GM19455 (cell line): Measurements from ENCODE around the gene ZXDC.

ENCODE experiments used
- ATAC-seq: cut with Tn5 transposase; IDR thresholded peaks from one replicate; pipeline ENCODE4 v1.9.1; 2021; ENCODE audit not compliant: unreplicated experiment

Gene ZXDC

GRCh38 chr3:126398423-126399350 lies 77.0 kb downstream of the ZXDC start:
- no peak for ATAC-seq

- no peak for ATAC-seq
Observed at GRCh38 chr3:126397610-126398422, 77.9 kb downstream of the ZXDC start.

- ATAC-seq: no peak
Observed at GRCh38 chr3:126396536-126396935, 79.2 kb downstream of the ZXDC start.

- ATAC-seq: no peak
Observed at GRCh38 chr3:126395846-126396513, 79.7 kb downstream of the ZXDC start.

- ATAC-seq: no peak
Observed at GRCh38 chr3:126394977-126395321, 80.7 kb downstream of the ZXDC start.

GRCh38 chr3:126394179-126394976 lies 81.3 kb downstream of the ZXDC start, which contains the start of gene CFAP100:
Gene CFAP100 (plus strand): TSS chr3:126394909. CDS start chr3:126396001, 1,092 bp downstream.
- ATAC-seq: no peak

- no peak for ATAC-seq
Observed at GRCh38 chr3:126393563-126393962, 82.1 kb downstream of the ZXDC start.

GRCh38 chr3:126392246-126392645 lies 83.4 kb downstream of the ZXDC start:
- no peak for ATAC-seq

GRCh38 chr3:126391631-126392030 lies 84.1 kb downstream of the ZXDC start:
- ATAC-seq: no peak

GRCh38 chr3:126390751-126391150 lies 84.9 kb downstream of the ZXDC start:
- no peak for ATAC-seq

- ATAC-seq: no peak
Observed at GRCh38 chr3:126390201-126390600, 85.5 kb downstream of the ZXDC start.

GRCh38 chr3:126389794-126390146 lies 85.9 kb downstream of the ZXDC start:
- ATAC-seq: no peak

GRCh38 chr3:126389112-126389793 lies 86.4 kb downstream of the ZXDC start:
- no peak for ATAC-seq
